GM18499 (cell line): ENCODE results near the gene CFDP1.
A peak's percentile ranks its signal among the peaks of the same experiment; 100 is the strongest.

Source experiments
- ATAC-seq: cut with Tn5 transposase; IDR thresholded peaks from one replicate; pipeline ENCODE4 v1.9.1; 2021; ENCODE audit warnings: moderate number of reproducible peaks; ENCODE audit not compliant: insufficient read depth, unreplicated experiment

Gene CFDP1

DNA sequence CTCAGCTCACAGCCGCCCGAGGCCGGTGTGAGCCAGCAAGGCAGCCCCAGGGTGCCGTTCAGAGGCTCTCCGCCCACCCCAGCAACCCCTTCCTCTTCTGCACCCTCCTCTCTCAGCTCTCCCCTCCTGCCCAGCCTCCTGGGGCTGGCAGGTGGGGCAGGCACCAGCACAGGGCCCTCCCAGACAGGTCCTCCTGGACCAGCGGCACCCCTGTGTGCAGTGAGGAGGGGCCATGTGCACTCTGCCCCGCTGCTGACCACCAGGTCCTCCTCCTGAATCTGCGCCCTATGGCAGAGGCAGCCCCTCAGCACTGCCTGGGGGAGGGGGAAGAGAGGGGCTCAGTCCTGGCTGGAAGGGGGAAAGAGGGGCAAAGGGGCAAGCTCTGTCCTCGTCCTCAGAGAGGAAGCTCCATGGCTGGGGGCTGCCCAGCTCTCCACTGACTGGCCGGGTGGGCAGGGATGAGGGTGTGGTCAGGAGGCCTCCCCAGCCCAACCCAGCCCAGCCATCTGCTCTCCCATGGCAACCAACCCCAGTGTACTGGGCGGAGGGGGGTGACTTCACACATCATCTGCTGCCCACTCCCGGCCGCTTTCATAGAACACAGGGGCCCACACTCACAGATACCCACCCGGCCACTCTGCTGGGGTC lies 176.5 kb downstream of the CFDP1 start:
- ATAC-seq: no peak

DNA sequence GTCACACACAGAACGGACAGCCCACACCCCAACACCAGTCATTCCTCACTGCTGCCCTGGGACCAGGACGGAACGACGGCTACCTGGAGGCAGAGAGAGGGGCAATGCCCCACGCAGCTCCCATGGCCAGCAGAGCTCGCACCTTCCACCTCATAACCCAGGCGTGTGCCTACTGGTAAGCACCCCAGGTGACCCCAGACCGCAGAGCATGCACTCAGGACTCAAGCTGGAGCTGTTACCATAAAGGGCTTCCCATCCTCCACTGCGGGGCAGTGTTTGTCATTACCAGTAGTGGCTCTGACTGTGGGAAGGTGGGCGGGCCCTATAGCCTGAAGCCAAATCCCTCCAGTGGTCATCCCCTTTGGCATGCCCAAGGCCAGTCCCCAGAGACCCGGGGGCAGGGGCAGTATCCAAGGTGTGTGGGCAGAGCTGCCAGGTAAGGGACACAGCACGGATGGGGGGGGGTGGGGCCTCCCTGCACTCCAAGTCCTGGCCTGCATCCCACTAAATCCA lies 177.2 kb downstream of the CFDP1 start:
- no peak for ATAC-seq

DNA sequence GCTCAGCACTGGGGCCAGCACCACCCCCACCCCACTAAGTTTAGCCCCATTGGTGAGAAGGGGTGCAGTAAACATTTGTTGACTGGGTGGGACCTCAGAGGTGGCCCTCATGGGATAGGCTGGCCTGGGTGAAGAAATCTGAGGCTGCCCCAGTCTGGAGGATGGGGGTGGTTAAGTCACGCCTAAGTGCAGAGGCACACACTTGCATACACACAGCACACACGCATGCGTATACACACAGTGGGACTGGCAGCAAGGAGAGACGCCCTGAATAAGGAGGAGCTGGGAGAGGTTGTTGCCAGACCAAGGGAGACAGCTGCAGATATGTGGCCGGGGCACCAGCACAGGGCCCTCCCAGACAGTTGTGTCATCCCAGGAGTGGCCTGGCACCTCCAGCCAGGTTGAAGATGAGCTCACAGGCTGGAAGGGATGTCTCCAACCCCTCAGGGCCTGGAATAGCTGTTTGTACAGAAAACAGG lies 178.9 kb downstream of the CFDP1 start:
- no peak for ATAC-seq

DNA sequence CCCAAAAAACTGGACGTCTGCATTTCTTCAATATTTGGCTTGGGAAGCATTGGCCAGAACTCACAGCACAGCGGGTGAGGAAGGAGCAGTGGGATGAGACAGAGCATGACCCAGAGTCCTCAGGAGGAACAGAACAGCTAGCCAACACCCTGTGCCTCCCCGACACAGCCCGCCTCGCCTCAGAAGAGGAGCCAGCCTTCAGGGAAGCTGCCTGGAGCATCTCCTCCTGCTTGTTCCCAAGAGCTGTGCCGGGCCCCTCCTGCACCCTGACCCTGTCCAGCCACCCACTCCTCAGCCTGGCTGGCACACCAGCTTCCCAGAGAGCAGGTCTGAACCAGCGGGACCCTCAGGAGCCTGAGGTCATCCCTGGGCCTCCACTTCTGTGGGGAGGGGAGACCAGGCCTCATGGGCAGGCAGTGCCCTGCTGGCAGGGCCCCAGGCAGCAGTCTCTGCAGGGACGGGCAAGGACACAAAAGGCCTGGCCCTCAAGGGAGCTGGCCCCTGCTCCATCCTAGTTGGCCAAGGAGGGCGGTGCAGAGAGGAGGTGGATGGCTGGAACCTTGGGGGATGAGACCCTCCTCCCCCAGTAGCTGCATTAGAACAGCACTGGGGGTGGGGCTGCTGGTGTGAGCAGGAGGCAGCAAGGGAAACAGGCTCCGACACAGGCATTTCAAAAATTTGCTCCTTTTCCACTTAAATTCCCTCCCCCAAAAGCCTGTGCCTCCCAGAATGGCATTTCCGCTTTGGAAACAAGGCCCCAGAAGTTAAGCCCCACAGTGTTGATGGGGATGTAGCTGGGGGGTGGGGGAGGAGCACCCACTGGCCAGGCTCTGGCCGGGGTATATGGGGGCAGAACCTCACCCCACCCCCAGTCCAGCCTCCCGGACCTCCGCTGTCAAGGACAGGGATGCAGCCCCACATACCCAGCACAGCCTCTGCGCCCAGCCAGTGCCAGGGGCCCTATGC lies 180.1 kb downstream of the CFDP1 start:
- ATAC-seq: no peak

DNA sequence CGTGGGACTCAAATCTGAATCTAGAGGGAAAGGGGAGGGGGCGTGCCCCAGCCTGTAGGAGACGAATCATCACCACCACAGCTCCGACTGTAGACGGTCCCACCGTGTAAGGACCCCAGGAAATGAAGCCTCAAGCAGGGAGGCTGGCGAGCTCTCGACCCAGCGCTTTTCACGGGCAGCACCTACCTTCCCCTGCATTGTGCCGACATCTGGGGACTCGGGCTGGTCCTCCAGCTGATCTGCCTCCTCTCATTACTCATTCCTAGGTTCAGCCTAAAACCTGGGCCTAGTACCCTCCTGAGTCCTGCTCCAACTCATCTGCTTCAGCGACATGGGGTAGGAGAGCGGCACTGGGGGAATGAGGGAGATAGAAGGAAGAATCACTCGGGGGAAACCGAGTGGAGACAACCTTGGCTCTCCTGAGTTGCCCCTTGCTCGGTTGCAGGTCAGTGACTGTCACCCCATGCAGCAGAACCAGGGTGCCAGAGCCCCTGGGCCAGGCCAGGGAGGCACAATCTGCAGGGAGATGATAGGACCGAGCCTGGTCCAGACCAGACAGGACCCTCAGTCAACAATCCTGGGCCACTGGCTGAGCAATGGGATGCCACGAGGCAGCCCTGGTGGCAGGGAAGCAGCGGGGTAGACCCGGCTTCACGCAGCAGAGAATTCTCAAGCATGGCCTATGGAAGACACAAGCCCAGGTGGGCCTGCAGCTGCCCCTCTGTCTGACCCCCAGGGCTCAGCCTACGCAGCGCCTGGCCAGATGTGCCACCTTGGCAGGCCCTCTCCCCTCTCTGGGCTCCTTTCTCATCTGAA lies 181.0 kb downstream of the CFDP1 start:
- ATAC-seq: no peak

DNA sequence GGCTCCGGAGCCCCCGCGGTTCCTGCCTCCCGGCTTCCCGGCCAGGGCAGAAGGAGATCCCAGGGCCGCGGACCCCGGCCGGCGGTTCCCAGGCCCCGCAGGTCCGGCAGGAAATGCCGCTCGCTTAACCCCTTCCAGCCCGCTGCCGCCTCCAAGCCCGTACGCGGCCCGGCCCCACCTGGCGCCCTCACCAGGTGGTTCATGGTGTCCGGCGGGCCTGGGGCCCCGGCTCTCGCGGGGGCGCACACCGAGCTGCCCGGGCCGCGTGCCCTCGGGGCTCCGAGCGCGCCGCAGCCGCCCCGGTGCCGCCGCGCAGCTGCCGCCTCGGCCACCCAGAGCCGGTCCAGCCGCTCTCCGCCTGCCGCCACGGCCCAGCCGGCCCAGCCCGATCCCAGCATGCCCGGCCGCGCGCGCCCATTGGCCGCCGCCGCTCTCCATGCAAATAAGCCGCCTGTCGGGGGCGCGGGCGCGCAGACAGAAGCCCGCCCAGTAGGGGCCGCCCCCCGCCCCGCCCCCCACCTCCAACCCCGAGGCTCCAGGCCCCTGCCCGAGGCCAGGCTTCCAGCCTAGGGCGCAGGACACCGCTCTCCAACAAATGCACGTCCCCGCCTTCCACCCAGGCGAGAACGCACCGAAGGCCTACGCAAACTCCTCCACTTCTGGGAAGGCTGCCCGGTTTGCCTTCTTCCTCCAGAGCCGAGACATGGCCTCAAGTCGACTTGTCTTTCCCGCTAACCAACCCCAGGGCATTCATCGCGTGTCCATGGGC lies 181.8 kb downstream of the CFDP1 start, which contains the start of gene BCAR1:
Gene BCAR1 (minus strand): TSS at position 345 of the 769 bp plus-strand sequence. CDS start 142 bp downstream, at position 203.
- ATAC-seq: peak; percentile 62

DNA sequence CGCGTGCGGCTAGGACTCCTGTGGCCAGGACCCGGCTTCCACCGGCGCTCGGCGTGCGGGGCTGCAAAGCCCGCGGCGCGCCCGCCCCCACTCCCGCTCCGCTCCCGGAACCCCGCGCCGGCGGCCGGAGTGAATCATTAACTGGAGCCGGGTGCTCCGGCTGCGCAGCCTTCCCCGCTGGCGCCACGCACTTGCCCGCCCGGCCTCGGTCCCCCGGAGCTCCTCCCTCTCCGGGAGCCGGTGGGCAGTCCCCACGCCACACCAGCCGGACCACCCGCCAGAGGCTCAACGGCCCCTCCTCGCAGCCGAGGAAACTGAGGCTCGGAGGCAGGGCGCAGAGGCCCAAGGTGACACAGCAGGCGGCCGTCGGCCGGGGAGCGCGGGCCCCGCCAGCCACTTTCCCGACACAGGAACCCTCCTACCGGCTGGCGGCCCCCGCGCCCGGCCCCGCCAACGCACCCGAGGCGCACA lies 182.5 kb downstream of the CFDP1 start:
- peak; percentile 9 for ATAC-seq

DNA sequence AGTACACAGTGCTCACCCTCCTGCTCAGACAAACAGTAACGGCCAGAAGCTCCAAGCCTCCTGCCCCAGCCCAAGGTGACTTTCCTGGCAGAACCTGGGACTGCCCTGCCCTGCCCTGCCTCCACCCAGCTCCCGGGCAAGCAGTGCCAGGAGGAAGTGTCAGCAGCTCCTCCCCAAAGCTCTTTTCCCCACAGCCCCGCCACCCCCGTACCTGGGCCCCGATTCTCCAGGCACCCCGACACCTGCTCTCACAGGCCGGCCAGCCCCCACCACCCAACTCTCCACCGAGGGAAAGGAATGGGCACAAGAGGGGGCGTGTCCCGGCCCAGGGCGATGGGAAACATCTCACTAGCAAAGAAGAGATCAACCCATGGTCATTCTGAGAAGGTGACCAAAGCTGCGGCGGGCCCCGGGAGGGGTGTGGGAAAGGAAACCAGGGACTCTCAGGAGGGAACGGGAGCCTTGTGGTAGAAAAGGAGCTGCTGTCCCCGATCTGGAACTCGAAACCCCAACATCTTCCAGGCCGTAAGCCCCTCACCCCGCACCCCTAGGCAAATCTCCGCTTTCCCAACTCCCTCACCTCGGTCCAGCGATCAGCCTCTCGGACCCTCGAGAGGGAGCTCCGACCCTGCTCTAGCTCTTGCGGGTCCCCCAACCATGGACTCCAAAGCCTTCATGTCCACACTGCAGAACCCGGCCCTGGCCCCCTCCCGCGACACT lies 183.1 kb downstream of the CFDP1 start:
- ATAC-seq: no peak

DNA sequence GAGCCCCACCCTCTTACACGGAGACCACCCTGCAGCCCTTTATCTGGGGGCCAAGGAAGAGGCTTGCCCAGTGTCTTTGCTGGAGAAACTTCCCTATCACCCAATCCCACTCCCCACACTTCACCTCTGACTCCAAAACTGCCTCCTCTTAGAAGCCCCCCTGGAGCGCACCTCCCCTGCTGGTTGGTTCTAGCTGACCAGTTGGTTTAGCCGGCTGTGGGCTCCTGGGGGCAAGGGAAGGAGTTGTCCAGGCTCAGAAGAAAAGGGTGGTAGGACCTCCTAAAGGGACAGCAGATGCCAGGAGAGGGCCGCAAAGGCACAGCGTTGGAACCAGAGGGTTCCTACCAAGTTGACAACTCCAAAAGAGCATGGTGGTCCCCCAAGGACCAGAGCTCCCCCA lies 183.9 kb downstream of the CFDP1 start:
- no peak for ATAC-seq

DNA sequence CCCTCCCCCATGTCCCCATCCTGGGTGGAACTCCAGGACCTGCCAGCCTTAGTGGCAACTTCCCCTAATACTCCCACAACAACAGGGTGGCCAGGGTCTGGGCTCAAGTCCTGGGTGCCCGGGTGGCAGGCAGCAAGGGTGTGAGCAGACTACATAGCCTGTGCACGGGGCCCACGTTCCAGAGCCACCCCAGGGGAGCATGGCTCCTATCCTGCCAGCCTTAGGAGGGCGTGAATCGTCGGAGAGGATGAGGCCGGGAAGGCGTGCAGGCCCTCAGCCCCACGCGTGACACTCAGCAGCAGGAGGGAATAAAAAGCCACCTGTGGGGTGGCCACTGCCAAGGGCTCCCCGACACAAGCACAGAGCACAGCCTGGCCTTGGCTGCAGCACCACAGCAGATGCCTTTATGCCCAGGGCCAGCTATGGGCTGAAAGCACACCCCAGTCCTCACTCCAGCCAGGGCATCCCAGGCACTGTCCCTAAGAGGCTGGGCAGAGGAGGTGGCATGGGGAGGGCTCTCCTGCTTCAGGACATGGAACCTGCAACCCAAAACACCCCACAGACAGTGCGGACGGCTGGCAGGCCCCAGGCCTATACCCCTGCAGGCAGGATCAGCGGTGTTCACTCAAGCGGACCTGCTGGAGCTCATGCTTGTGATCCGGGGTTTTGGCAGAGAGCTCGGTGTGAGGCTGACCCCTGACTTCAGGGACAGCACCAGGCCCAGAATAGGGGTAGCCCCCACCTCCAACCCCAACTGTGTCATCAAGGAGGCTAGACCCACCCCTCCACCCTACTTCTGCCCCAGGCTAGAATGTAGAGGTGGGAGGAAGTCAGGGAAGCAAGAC lies 184.5 kb downstream of the CFDP1 start:
- ATAC-seq: no peak

DNA sequence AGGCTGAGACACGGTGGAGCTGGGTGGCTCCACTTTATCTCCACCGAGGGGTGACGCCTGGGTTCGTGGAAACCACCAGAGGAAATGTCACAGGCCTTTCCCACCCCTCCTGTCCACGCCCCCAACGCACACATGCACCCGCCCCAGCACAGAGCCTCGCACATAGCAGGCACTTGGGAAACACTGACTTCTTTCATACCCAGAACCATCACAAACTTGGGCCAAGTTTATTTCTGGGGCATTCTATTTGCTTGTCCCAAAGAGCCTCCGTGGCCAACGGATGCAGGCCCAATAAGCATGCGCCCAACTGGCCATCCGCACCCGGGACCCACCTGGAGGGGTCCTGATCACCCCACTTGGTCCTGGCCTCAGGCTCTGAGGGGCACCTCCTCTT lies 185.2 kb downstream of the CFDP1 start:
- ATAC-seq: no peak

DNA sequence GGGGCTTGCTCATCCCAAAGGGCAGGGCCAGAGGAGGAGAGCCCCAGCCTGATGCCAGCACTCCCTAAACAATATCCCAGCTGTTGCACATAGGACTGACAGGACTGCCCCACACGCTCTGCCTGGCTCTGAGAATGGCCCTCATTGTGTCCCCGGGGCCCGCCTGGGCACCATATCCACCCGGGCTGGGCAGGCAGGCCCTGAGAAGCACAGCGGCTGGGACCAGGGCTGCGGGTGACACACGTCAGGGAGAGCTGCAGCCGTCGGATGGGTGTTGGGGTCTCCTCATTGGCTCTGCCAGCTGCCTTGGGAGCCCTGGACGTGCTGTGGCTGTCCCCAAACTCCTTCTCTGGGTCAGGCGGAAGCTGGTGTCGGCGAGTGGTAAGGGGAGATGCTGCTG lies 186.1 kb downstream of the CFDP1 start:
- no peak for ATAC-seq

DNA sequence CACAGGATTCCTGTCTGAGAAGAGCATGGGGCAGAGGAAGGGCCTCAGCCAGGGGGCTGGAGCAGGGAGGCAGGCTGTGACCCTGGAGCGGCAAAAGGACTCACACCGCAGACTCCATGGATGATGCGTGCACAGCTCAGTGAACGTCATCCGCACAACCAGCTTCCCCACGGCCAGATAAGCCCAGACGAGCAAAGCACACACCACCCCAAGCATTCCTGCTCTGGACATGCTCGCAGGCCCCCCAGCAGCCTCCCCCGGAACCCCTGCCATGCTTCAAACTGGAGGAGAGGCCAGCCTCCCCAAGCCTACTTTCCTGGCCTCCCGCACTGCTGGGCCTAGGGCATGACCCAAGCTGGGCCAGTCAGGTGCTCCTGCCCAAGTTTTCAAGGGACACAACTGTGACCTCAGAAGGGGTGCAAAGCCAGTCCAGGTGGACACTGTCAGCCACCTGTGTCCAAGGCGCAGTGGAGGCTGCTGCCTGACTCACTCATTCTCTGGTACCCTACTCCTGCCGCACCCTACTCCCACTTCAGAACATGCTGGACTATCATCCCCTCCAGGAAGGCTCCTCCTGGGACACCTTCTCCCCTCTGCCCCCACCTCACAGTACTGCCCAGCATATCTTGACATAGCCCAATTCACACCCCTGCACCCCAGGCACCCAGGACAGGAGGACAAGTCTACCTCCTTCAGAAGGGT lies 186.6 kb downstream of the CFDP1 start:
- no peak for ATAC-seq

DNA sequence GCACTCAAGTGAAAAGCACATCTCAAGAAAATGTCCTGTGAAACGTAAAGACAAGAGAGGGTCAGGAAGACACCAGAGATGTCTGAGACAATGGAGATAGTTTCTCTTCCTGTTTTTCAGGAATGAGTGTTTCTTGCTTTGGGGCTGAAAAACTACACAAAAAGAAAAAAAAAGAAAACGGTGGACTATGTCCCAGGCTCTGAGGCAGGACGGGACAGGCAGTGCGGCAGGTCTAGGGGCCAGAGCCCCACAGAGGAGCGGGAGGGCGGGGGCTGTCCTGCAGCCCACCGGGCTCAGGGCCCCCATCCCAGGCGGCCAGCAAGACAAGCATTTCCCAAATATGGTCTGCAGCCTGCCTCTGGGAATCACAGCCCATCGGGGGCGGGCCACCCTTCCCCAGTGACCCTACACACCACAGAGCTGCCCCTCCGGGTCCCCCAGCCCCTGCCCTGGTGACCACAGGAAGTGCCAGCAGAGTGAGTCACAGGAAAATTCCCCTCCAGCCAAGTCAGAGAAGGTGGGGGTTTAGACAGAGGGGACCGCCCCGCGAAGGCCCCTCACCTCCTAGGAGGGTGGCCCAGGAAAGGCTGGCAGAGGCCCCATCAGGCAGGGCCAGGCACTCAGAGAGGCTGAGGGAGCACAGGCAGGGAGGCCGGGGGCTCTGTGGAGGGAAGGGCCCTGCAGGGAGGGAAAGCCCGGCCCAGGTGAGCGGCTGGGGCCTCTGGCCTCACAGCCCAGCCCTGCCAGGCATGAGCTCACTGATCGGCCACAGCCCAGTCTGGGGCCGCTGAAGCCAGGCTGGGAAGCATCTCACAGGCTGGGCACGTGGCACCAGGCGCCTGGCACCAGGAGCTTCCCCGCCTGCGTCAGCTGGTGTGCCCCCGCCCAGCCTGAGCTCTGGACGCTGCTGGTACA lies 188.2 kb downstream of the CFDP1 start:
- no peak for ATAC-seq

DNA sequence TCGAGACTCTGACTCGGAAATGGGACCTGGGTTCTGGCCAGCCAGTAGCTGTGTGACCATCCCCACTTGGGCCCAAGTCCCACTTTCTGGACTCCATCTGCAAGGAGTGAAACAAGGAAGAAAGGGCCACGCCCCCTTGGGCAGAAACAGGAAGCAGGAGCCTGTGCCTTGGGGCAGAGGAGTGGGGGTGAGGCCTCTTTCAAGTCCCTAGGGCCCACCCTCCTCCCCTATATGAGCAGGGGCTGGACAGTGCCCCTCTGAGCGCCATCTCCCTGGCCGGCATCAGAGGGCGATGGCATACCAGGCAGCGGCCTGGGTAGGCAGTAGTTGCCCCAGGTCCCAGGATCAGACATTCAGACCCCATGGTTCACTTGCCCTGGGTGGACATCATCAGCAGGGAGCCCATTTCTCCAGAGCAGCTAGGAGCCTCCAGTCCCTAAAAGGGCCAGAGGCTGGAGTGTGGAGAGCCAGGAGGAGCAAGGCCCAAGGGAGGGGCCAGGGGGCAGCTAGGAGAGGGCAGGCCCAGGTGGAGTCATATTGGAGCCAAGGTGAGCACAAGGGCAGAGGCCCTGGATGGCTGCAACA lies 189.0 kb downstream of the CFDP1 start:
- ATAC-seq: no peak
